H9 (cell line): ENCODE results near the gene LRFN2. TPM values are rescaled to one million over a fixed set of nuclear protein-coding genes. Genes with fewer than 3 reads are reported as not detected.

ENCODE experiments used
- DNase-seq: peaks from one replicate; pipeline ENCODE4 v3.0.0-alpha.2; 2017
- H2AFZ ChIP-seq: one replicate; pipeline ENCODE4 v1.6.1; 2013; ENCODE audit warnings: mild to moderate bottlenecking, low read length, control low read depth, moderate library complexity
- H2AK5ac ChIP-seq: 2 replicates; pipeline ENCODE4 v1.6.1; 2013; ENCODE audit warnings: low read length, control low read depth, mixed read lengths; ENCODE audit not compliant: insufficient read length
- H2BK120ac ChIP-seq: one replicate; pipeline ENCODE4 v1.6.1; 2013; ENCODE audit warnings: low read depth, mild to moderate bottlenecking, low read length, control low read depth, inconsistent platforms; ENCODE audit not compliant: poor library complexity, severe bottlenecking
- H2BK12ac ChIP-seq: 2 replicates; pipeline ENCODE4 v1.6.1; 2013; ENCODE audit warnings: low read length, control low read depth, mixed read lengths, low read depth; ENCODE audit not compliant: insufficient read length
- H2BK15ac ChIP-seq: 2 replicates; pipeline ENCODE4 v1.6.1; 2013; ENCODE audit warnings: low read depth, low read length, control low read depth
- H2BK20ac ChIP-seq: one replicate; pipeline ENCODE4 v1.6.1; 2013; ENCODE audit warnings: low read depth, mild to moderate bottlenecking, low read length, control low read depth, inconsistent platforms; ENCODE audit not compliant: poor library complexity, severe bottlenecking
- H2BK5ac ChIP-seq: 2 replicates; pipeline ENCODE4 v1.6.1; 2013; ENCODE audit warnings: low read length, control low read depth, mixed read lengths; ENCODE audit not compliant: insufficient read length
- H3K14ac ChIP-seq: 2 replicates; pipeline ENCODE4 v1.6.1; 2013; ENCODE audit warnings: low read length, control low read depth; ENCODE audit not compliant: insufficient read depth
- H3K18ac ChIP-seq: 2 replicates; pipeline ENCODE4 v1.6.1; 2013; ENCODE audit warnings: low read depth, mild to moderate bottlenecking, mixed read lengths, low read length, control low read depth; ENCODE audit not compliant: insufficient read length
- H3K23ac ChIP-seq: 2 replicates; pipeline ENCODE4 v1.6.1; 2013; ENCODE audit warnings: low read length, control low read depth, mixed read lengths, low read depth; ENCODE audit not compliant: insufficient read length
- H3K23me2 ChIP-seq: 2 replicates; pipeline ENCODE4 v1.6.1; 2013; ENCODE audit warnings: low read depth, mild to moderate bottlenecking, mixed read lengths, low read length, control low read depth; ENCODE audit not compliant: insufficient read length, poor library complexity, severe bottlenecking
- H3K27ac ChIP-seq: 2 replicates; pipeline ENCODE4 v1.5.1; 2013; ENCODE audit warnings: low read length, control low read depth, mixed read lengths, low read depth; ENCODE audit not compliant: insufficient read length
- H3K27me3 ChIP-seq: 2 replicates; pipeline ENCODE4 v1.6.1; 2013; ENCODE audit warnings: low read length, control low read depth, inconsistent platforms; ENCODE audit not compliant: insufficient read depth
- H3K4ac ChIP-seq: 2 replicates; pipeline ENCODE4 v1.6.1; 2013; ENCODE audit warnings: low read depth, mild to moderate bottlenecking, control low read depth, inconsistent platforms, low read length, moderate library complexity
- H3K4me1 ChIP-seq: 2 replicates; pipeline ENCODE4 v1.6.1; 2013; ENCODE audit warnings: low read length, control low read depth, inconsistent platforms; ENCODE audit not compliant: insufficient read depth
- H3K4me2 ChIP-seq: 2 replicates; pipeline ENCODE4 v1.6.1; 2013; ENCODE audit warnings: low read length, control low read depth, mixed read lengths; ENCODE audit not compliant: insufficient read length, insufficient read depth
- H3K56ac ChIP-seq: 2 replicates; pipeline ENCODE4 v1.6.1; 2013; ENCODE audit warnings: low read depth, mild to moderate bottlenecking, mixed read lengths, low read length, control low read depth; ENCODE audit not compliant: insufficient read length
- H3K79me1 ChIP-seq: 2 replicates; pipeline ENCODE4 v1.6.1; 2013; ENCODE audit warnings: low read depth, mild to moderate bottlenecking, moderate library complexity, low read length, control low read depth, inconsistent platforms; ENCODE audit not compliant: insufficient read depth, poor library complexity, severe bottlenecking
- H3K79me2 ChIP-seq: 2 replicates; pipeline ENCODE4 v1.6.1; 2013; ENCODE audit warnings: low read length, control low read depth, inconsistent platforms; ENCODE audit not compliant: insufficient read depth
- H3K9ac ChIP-seq: 2 replicates; pipeline ENCODE4 v1.6.1; 2013; ENCODE audit warnings: low read length, control low read depth, mixed read lengths; ENCODE audit not compliant: insufficient read length; ENCODE audit errors: extremely low read depth
- H3K9me3 ChIP-seq: one replicate; pipeline ENCODE4 v1.6.1; 2013; ENCODE audit warnings: low read depth, low read length, inconsistent platforms; ENCODE audit not compliant: control insufficient read depth
- H3T11ph ChIP-seq: one replicate; pipeline ENCODE4 v1.6.1; 2013; ENCODE audit warnings: mild to moderate bottlenecking, low read length, control low read depth, inconsistent platforms
- H4K20me1 ChIP-seq: one replicate; pipeline ENCODE4 v1.6.1; 2013; ENCODE audit not compliant: control insufficient read depth, insufficient read length, insufficient read depth
- H4K5ac ChIP-seq: 2 replicates; pipeline ENCODE4 v1.6.1; 2013; ENCODE audit warnings: low read depth, mild to moderate bottlenecking, mixed read lengths, low read length, control low read depth; ENCODE audit not compliant: insufficient read length
- H4K8ac ChIP-seq: replicated peaks from 2 replicates; pipeline ENCODE4 v1.6.1; 2013; ENCODE audit warnings: low read length, control low read depth, mixed read lengths, low read depth; ENCODE audit not compliant: insufficient read length
- H4K91ac ChIP-seq: 2 replicates; pipeline ENCODE4 v1.6.1; 2013; ENCODE audit warnings: low read depth, mild to moderate bottlenecking, moderate library complexity, mixed read lengths, low read length, control low read depth; ENCODE audit not compliant: insufficient read length
- H3K27ac Mint-ChIP-seq, 3 experiments: 2 replicates in 2 of 3; 3 replicates in 1 of 3; pipeline ENCODE4 v1.8.0; 2020 to 2021; ENCODE audit warnings: mixed read lengths in 3 of 3, mild to moderate bottlenecking in 1 of 3, moderate library complexity in 1 of 3
- H3K27me3 Mint-ChIP-seq: 2 replicates; pipeline ENCODE4 v1.8.0; 2021; ENCODE audit warnings: low read depth, mild to moderate bottlenecking, moderate library complexity, mixed read lengths
- H3K36me3 Mint-ChIP-seq, 3 experiments: 2 replicates in 2 of 3; 3 replicates in 1 of 3; pipeline ENCODE4 v1.8.0; 2020 to 2021; ENCODE audit warnings: low read depth in 3 of 3, mixed read lengths in 3 of 3; ENCODE audit not compliant: insufficient read depth in 1 of 3
- H3K4me1 Mint-ChIP-seq, 2 experiments: 2 replicates each; pipeline ENCODE4 v1.8.0; 2020; ENCODE audit warnings: mixed read lengths in 2 of 2
- H3K4me3 Mint-ChIP-seq, 2 experiments: 2 replicates in 1 of 2; 3 replicates in 1 of 2; pipeline ENCODE4 v1.8.0; 2020 to 2021; ENCODE audit warnings: mild to moderate bottlenecking in 2 of 2, mixed read lengths in 2 of 2, moderate library complexity in 1 of 2
- H3K9me3 Mint-ChIP-seq, 2 experiments: 2 replicates in 1 of 2; 3 replicates in 1 of 2; pipeline ENCODE4 v1.8.0; 2020; ENCODE audit warnings: mild to moderate bottlenecking in 2 of 2, mixed read lengths in 2 of 2, moderate library complexity in 1 of 2
- WGBS: extraction: QIAGEN DNeasy Blood & Tissue Kit; methylation state at CpG from one replicate; pipeline ENCODE4 v1.1.7; 2013; ENCODE audit warnings: missing lambda C conversion rate, low lambda C conversion rate, mixed read lengths; ENCODE audit not compliant: insufficient read length; ENCODE audit errors: extremely low coverage; 5-methylcytosine and 5-hydroxymethylcytosine counted together
- total RNA-seq: library from RNA; stranded (reverse); gene quantifications from 2 replicates; pipeline ENCODE4 v1.2.1, GENCODE V29; 2021
- TF ChIP-seq, protein P1 (sequence below): fragments of 200-600 bp; sonication (generic); conservative IDR thresholded peaks from 3 replicates; pipeline ENCODE4 v1.8.0; 2021; ENCODE audit warnings: antibody characterized with exemption, mild to moderate bottlenecking

Gene LRFN2
- total RNA-seq, 1 experiment from 2014 or later: 0.11 TPM

DNA sequence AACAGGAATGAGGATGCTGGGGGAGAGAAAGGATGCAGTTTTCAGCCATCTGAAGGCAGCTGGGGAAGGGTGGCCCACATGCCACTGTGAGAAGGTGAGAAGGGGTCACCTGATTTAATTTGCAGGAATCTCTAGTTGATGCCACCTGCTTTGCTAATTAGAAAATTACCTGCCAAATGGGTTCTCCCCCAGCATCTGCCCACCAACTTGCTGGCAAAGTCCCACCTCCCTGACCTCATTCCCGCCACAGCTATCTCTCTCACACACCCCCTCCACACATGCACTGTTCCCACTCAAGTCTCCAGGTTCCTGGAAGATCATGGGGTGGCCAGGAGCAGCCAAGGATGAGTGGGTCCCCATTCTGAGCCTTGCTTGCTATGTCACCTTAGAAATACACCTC is 70.7 kb downstream of the LRFN2 start:
- H3K27ac Mint-ChIP-seq: peak overlapping the region in 1 of 3 experiments; percentile 76; a peak in 1 of 7 replicates
- no peak overlapping the region for H3K4me3 Mint-ChIP-seq

More for the DNA sequence above, 70.7 kb downstream of the LRFN2 start:
- Histone ChIP-seq H2AFZ (no peak overlapping the region), H3K27ac (no peak overlapping the region), H3K9ac (no peak overlapping the region), H4K5ac (no peak overlapping the region), H3K4me1 (no peaks in the 10 kb centered on the region), H3K27me3 (no peaks in the 10 kb centered on the region), H3K23me2 (no peaks in the 10 kb centered on the region), H3K18ac (no peak overlapping the region), H2BK12ac (no peak overlapping the region), H2BK5ac (no peak overlapping the region), H3K79me2 (no peaks in the 10 kb centered on the region), H3K56ac (no peak overlapping the region), H4K91ac (no peak overlapping the region), H3T11ph (no peak overlapping the region), H3K9me3 (no peaks in the 10 kb centered on the region), H3K4ac (no peak overlapping the region), H2BK15ac (no peak overlapping the region), H3K79me1 (no peaks in the 10 kb centered on the region), H2BK20ac (no peak overlapping the region), H3K4me2 (no peak overlapping the region), H4K20me1 (no peaks in the 10 kb centered on the region), H3K14ac (no peak overlapping the region), H2BK120ac (no peak overlapping the region), H2AK5ac (no peak overlapping the region), H3K23ac (no peak overlapping the region), H4K8ac (no peak overlapping the region)
- TF ChIP-seq, protein P1, sequence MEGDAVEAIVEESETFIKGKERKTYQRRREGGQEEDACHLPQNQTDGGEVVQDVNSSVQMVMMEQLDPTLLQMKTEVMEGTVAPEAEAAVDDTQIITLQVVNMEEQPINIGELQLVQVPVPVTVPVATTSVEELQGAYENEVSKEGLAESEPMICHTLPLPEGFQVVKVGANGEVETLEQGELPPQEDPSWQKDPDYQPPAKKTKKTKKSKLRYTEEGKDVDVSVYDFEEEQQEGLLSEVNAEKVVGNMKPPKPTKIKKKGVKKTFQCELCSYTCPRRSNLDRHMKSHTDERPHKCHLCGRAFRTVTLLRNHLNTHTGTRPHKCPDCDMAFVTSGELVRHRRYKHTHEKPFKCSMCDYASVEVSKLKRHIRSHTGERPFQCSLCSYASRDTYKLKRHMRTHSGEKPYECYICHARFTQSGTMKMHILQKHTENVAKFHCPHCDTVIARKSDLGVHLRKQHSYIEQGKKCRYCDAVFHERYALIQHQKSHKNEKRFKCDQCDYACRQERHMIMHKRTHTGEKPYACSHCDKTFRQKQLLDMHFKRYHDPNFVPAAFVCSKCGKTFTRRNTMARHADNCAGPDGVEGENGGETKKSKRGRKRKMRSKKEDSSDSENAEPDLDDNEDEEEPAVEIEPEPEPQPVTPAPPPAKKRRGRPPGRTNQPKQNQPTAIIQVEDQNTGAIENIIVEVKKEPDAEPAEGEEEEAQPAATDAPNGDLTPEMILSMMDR: no peak
- no peaks in the 10 kb centered on the region for H3K36me3 Mint-ChIP-seq
- no CpG with 5 or more reads among the region's 1 CpG for WGBS
- H3K4me1 Mint-ChIP-seq: peaks cover 7 to 16% of the 10 kb centered on the region in 2 experiments
- no peaks in the 10 kb centered on the region; a peak in 1 of 5 replicates for H3K9me3 Mint-ChIP-seq
- DNase-seq: no peak
- no peaks in the 10 kb centered on the region; the same call in none of the 2 replicates for H3K27me3 Mint-ChIP-seq
